Liver (tissue), 9 donors: ENCODE measurements around the gene DYNLT1. TPM values are rescaled to one million over a fixed set of nuclear protein-coding genes. Genes with fewer than 3 reads are reported as not detected.
A peak's percentile ranks its signal among the peaks of the same experiment; 100 is the strongest.
"Not testable (repeated sequence)": the region's sequence is repeated elsewhere in the genome, so short reads cannot be mapped to it uniquely, and the experiment has no call there.

Experiments
- DNase-seq: peaks from one replicate; pipeline ENCODE4 v3.0.0-alpha.2; 2017; ENCODE audit warnings: low spot score
- H3K27ac ChIP-seq, 2 donors: one replicate each; pipeline ENCODE4 v1.7.0; 2013; ENCODE audit warnings: inconsistent platforms in 2 of 2, low read length in 2 of 2, control low read depth in 1 of 2, low read depth in 1 of 2, mild to moderate bottlenecking in 1 of 2
- H3K27me3 ChIP-seq, 4 donors: one replicate each; pipeline versions ENCODE4 v1.6.1 to v1.7.0; 2013; ENCODE audit warnings: low read length in 3 of 4, inconsistent platforms in 1 of 4, mild to moderate bottlenecking in 1 of 4, moderate library complexity in 1 of 4; ENCODE audit not compliant: control insufficient read depth in 4 of 4, insufficient read depth in 4 of 4
- H3K36me3 ChIP-seq, 4 donors: one replicate each; pipeline versions ENCODE4 v1.6.1 to v1.7.0; 2013; ENCODE audit warnings: low read length in 3 of 4, mild to moderate bottlenecking in 3 of 4, low read depth in 1 of 4, moderate library complexity in 1 of 4; ENCODE audit not compliant: control insufficient read depth in 4 of 4, insufficient read depth in 3 of 4
- H3K4me1 ChIP-seq, 4 donors: one replicate each; pipeline versions ENCODE4 v1.6.1 to v1.7.0; 2013; ENCODE audit warnings: low read length in 3 of 4, mild to moderate bottlenecking in 3 of 4, moderate library complexity in 1 of 4; ENCODE audit not compliant: control insufficient read depth in 4 of 4, insufficient read depth in 4 of 4
- H3K4me3 ChIP-seq, 3 donors: one replicate each; pipeline versions ENCODE4 v1.6.1 to v1.7.0; 2013; ENCODE audit warnings: low read length in 3 of 3, control low read depth in 1 of 3, low read depth in 1 of 3, mild to moderate bottlenecking in 1 of 3
- H3K9ac ChIP-seq, 2 donors: one replicate each; pipeline ENCODE4 v1.7.0; 2013; ENCODE audit warnings: low read length in 2 of 2, mild to moderate bottlenecking in 2 of 2, moderate library complexity in 2 of 2, control low read depth in 1 of 2, low read depth in 1 of 2
- H3K9me3 ChIP-seq, 4 donors: one replicate each; pipeline versions ENCODE4 v1.6.1 to v1.7.0; 2013; ENCODE audit warnings: low read length in 3 of 4; ENCODE audit not compliant: control insufficient read depth in 4 of 4
- ATF3 ChIP-seq: IDR thresholded peaks from 2 replicates; pipeline ENCODE4 v1.6.1; 2016; ENCODE audit warnings: antibody characterized with exemption
- CTCF ChIP-seq: fragments of 150-350 bp; IDR thresholded peaks from 2 replicates; pipeline ENCODE4 v1.5.1; 2017; ENCODE audit warnings: improper control_type of control experiment, low read depth, low read length; ENCODE audit not compliant: missing input control
- EGR1 ChIP-seq, 2 donors: IDR thresholded peaks; 2 replicates each; pipeline ENCODE4 v1.6.1; 2016 to 2018; ENCODE audit warnings: antibody characterized with exemption in 2 of 2, low read depth in 2 of 2
- FOXA2 ChIP-seq: IDR thresholded peaks from 2 replicates; pipeline ENCODE4 v1.6.1; 2016; ENCODE audit warnings: antibody characterized with exemption
- GABPA ChIP-seq, 2 donors: IDR thresholded peaks in 1 of 2; conservative IDR thresholded peaks in 1 of 2; 2 replicates each; pipeline ENCODE4 v1.6.1; 2016; ENCODE audit warnings: antibody characterized with exemption in 2 of 2, mild to moderate bottlenecking in 1 of 2, moderate library complexity in 1 of 2
- HNF4A ChIP-seq, 2 donors: conservative IDR thresholded peaks; 2 replicates each; pipeline ENCODE4 v1.6.1; 2016; ENCODE audit warnings: antibody characterized with exemption in 2 of 2, mild to moderate bottlenecking in 2 of 2
- HNF4G ChIP-seq: IDR thresholded peaks from 2 replicates; pipeline ENCODE4 v1.6.1; 2016; ENCODE audit warnings: antibody characterized with exemption
- MAX ChIP-seq: IDR thresholded peaks from 2 replicates; pipeline ENCODE4 v1.6.1; 2016; ENCODE audit warnings: antibody characterized with exemption
- NR2F2 ChIP-seq: IDR thresholded peaks from 2 replicates; pipeline ENCODE4 v1.6.1; 2016; ENCODE audit warnings: antibody characterized with exemption
- RAD21 ChIP-seq, 2 donors: IDR thresholded peaks; 2 replicates each; pipeline ENCODE4 v1.6.1; 2016; ENCODE audit warnings: antibody characterized with exemption in 2 of 2, mild to moderate bottlenecking in 2 of 2
- REST ChIP-seq: IDR thresholded peaks from 2 replicates; pipeline ENCODE4 v1.6.1; 2016; ENCODE audit warnings: antibody characterized with exemption, mild to moderate bottlenecking
- RXRA ChIP-seq, 2 donors: IDR thresholded peaks; 2 replicates each; pipeline ENCODE4 v1.6.1; 2017 to 2018; ENCODE audit warnings: antibody characterized with exemption in 2 of 2, mild to moderate bottlenecking in 1 of 2
- SP1 ChIP-seq: IDR thresholded peaks from 2 replicates; pipeline ENCODE4 v1.6.1; 2018; ENCODE audit warnings: antibody characterized with exemption, mild to moderate bottlenecking
- TAF1 ChIP-seq: conservative IDR thresholded peaks from 2 replicates; pipeline ENCODE4 v1.6.1; 2016; ENCODE audit warnings: antibody characterized with exemption, mild to moderate bottlenecking
- YY1 ChIP-seq: IDR thresholded peaks from 2 replicates; pipeline ENCODE4 v1.6.1; 2016; ENCODE audit warnings: antibody characterized with exemption, mild to moderate bottlenecking
- WGBS: extraction: QIAGEN DNeasy Blood & Tissue Kit; methylation state at CpG from one replicate; pipeline ENCODE4 v1.1.7; 2013; 5-methylcytosine and 5-hydroxymethylcytosine counted together
- polyA plus RNA-seq, 2 donors: library from polyadenylated mRNA; stranded (reverse) in 1 of 2; unstranded in 1 of 2; fragments of 200-250 nt in 1 of 2; fragments of >200 nt in 1 of 2; fragmentation: Nextera tagmentation in 1 of 2; extraction: Ambion mirVana in 1 of 2; gene quantifications; one replicate each; pipeline versions ENCODE4 v1.2.1 to v1.2.3, GENCODE V29; 2013 to 2015
- total RNA-seq, 2 donors: library from RNA; depleted of rRNA; stranded (reverse); fragments of >200 nt; gene quantifications; one replicate each; pipeline ENCODE4 v1.2.3, GENCODE V29; 2014
- donor health status: healthy.
- donor health status: healthy.
- donor health status: healthy.
- donor health status: healthy.
- donor health status: healthy.

Gene DYNLT1
- total and polyA plus RNA-seq, 4 donors = 17.7 to 86.9 (median 38.3) TPM

GRCh38 chr6:158633127-158633526, 11.4 kb downstream of the DYNLT1 start:
- Histone ChIP-seq H3K9ac (no peak overlapping the region), H3K4me3 (no peak overlapping the region), H3K27me3 (no peaks in the 10 kb centered on the region), H3K9me3 (no peaks in the 10 kb centered on the region), H3K27ac (no peak overlapping the region), H3K36me3 (peaks cover 5 to 24% (median 17%) of the 10 kb centered on the region in 4 donors), H3K4me1 (peaks cover 0 to 18% (median 5%) of the 10 kb centered on the region in 4 donors)
- no peak for DNase-seq
- no peak for TF ChIP-seq REST
- WGBS = 94% methylated on average over 11 of the region's 11 CpGs

GRCh38 chr6:158632538-158633119, 11.9 kb downstream of the DYNLT1 start:
- H3K9me3 ChIP-seq, H3K4me3 ChIP-seq, DNase-seq, H3K9ac ChIP-seq, H3K27me3 ChIP-seq: not testable (repeated sequence)
- Histone ChIP-seq H3K4me1 (peaks cover 0 to 18% (median 5%) of the 10 kb centered on the region in 4 donors), H3K36me3 (peaks cover 5 to 28% (median 17%) of the 10 kb centered on the region in 4 donors), H3K27ac (peak overlapping the region; percentile 44 to 72)
- 95% methylated on average over 3 of the region's 3 CpGs for WGBS

- Histone ChIP-seq H3K4me3 (no peak overlapping the region), H3K36me3 (peaks cover 5 to 24% (median 14%) of the 10 kb centered on the region in 4 donors), H3K4me1 (peaks cover 0 to 18% (median 5%) of the 10 kb centered on the region in 4 donors), H3K9ac (peak overlapping the region in 1 of 2 donors; percentile 48), H3K27me3 (no peaks in the 10 kb centered on the region), H3K9me3 (no peaks in the 10 kb centered on the region), H3K27ac (peak overlapping the region; percentile 44 to 72)
- 44% methylated on average over 19 of the region's 19 CpGs for WGBS
- peak; percentile 33 for DNase-seq
- TF ChIP-seq RAD21 (IDR thresholded peaks at IDR 0.05) (peak in 1 of 2 donors; percentile 43), MAX (no peak), ATF3 (no peak), REST (no peak), NR2F2 (peak; percentile 29), CTCF (no peak), EGR1 (IDR thresholded peaks at IDR 0.05; ENCODE audit: low read depth in 2 of 2) (no peak), FOXA2 (no peak), HNF4A (conservative IDR thresholded peaks at IDR 0.05) (peak; percentile 51 to 71), HNF4G (peak; percentile 17), TAF1 (no peak), GABPA (IDR thresholded peaks at IDR 0.05 in 1 of 2, conservative IDR thresholded peaks at IDR 0.05 in 1 of 2) (peak in 1 of 2 donors; percentile 36), RXRA (IDR thresholded peaks at IDR 0.05) (peak; percentile 41 to 54), YY1 (peak; percentile 25), SP1 (peak; percentile 72)
Measured at GRCh38 chr6:158631678-158632537, 12.6 kb downstream of the DYNLT1 start.
